Measurements from ENCODE around the gene TMEM232. TPM values are rescaled to one million over a fixed set of nuclear protein-coding genes. Genes with fewer than 3 reads are reported as not detected.

Gene TMEM232
- total and polyA plus RNA-seq, 2 experiments from 2014 or later, result 1.3 to 1.9 TPM

- TF ChIP-seq CREB1 (CRISPR knock-in tag; IDR thresholded peaks at IDR 0.05; ENCODE audit: low read depth) (no peak), ZNF331 (CRISPR knock-in tag; IDR thresholded peaks at IDR 0.05; ENCODE audit: low read depth) (no peak), CTCF (conservative IDR thresholded peaks at IDR 0.05; ENCODE audit: low read depth in 2 of 2) (no peak), POLR2AphosphoS5 (IDR thresholded peaks at IDR 0.05; ENCODE audit: low read depth) (no peak), ZNF114 (CRISPR knock-in tag; IDR thresholded peaks at IDR 0.05) (no peak), ETS1 (IDR thresholded peaks at IDR 0.05) (no peak), EZH2 (IDR thresholded peaks at IDR 0.05; ENCODE audit: low read depth, unreplicated experiment) (no peak)
Observed at GRCh38 chr5:110769000-110769681, 42.7 kb upstream of the TMEM232 start (continued).

- TF ChIP-seq ZNF114 (CRISPR knock-in tag; IDR thresholded peaks at IDR 0.05), result no peak
- Histone ChIP-seq H3K4me1 (ENCODE audit: insufficient read depth) (no peaks in the 10 kb centered on the region), H3K9me2 (ENCODE audit: insufficient read depth) (no peaks in the 10 kb centered on the region), H3K79me2 (replicated peaks; ENCODE audit: insufficient read depth) (no peaks in the 10 kb centered on the region), H2AFZ (no peak overlapping the region), H3K4me3 (no peak overlapping the region), H3K27me3 (ENCODE audit: insufficient read depth) (no peaks in the 10 kb centered on the region), H4K20me1 (replicated peaks; ENCODE audit: insufficient read depth) (no peaks in the 10 kb centered on the region), H3K36me3 (ENCODE audit: insufficient read depth) (no peaks in the 10 kb centered on the region), H3K4me2 (no peak overlapping the region), H3K27ac (ENCODE audit: low read depth) (no peak overlapping the region), H3F3A (replicated peaks; ENCODE audit: low read depth) (no peaks in the 10 kb centered on the region)
- DNase-seq (ENCODE audit: low spot score) (peak; percentile 13), ATAC-seq (peak; percentile 61; the same call in 2 of the 3 replicates)
- no peaks in the 10 kb centered on the region for H3K4me1 Mint-ChIP-seq
- no peaks in the 10 kb centered on the region for H3K36me3 Mint-ChIP-seq (ENCODE audit: low read depth)
- H3K27me3 Mint-ChIP-seq (ENCODE audit: insufficient read depth, low read depth, poor library complexity), result no peaks in the 10 kb centered on the region
- no peak overlapping the region for H3K27ac Mint-ChIP-seq
- H3K4me3 Mint-ChIP-seq, result no peak overlapping the region
- H3K9me3 Mint-ChIP-seq, result no peaks in the 10 kb centered on the region
Observed at GRCh38 chr5:110768138-110768860, 41.8 kb upstream of the TMEM232 start.

GRCh38 chr5:110760158-110760557, 33.7 kb upstream of the TMEM232 start:
- no peaks in the 10 kb centered on the region for H3K9me3 Mint-ChIP-seq
- H4K20me1 ChIP-seq (replicated peaks; ENCODE audit: insufficient read depth), result no peaks in the 10 kb centered on the region
- H3K79me2 ChIP-seq (replicated peaks; ENCODE audit: insufficient read depth), result no peaks in the 10 kb centered on the region
- no peak overlapping the region for H3K4me2 ChIP-seq
- no peak for ATAC-seq
- H3K36me3 Mint-ChIP-seq (ENCODE audit: low read depth), result no peaks in the 10 kb centered on the region
- no peaks in the 10 kb centered on the region for H3K4me1 Mint-ChIP-seq
- H3K9me2 ChIP-seq (ENCODE audit: insufficient read depth), result no peaks in the 10 kb centered on the region
- H3K4me1 ChIP-seq (ENCODE audit: insufficient read depth), result no peaks in the 10 kb centered on the region
- no peak overlapping the region for H3K27ac Mint-ChIP-seq
- H2AFZ ChIP-seq, result no peak overlapping the region
- no peak overlapping the region for H3K4me3 ChIP-seq
- no peak overlapping the region for H3K27ac ChIP-seq (ENCODE audit: low read depth)
- no peak for DNase-seq (ENCODE audit: low spot score)
- H3K4me3 Mint-ChIP-seq, result no peak overlapping the region
- H3K27me3 Mint-ChIP-seq (ENCODE audit: insufficient read depth, low read depth, poor library complexity), result no peaks in the 10 kb centered on the region
- H3K36me3 ChIP-seq (ENCODE audit: insufficient read depth), result 0 out of 2 replicates have a peak, but pooled peaks cover 3% of the 10 kb centered on the region
- H3K27me3 ChIP-seq (ENCODE audit: insufficient read depth), result no peaks in the 10 kb centered on the region
- no peaks in the 10 kb centered on the region for H3F3A ChIP-seq (replicated peaks; ENCODE audit: low read depth)
- TF ChIP-seq POLR2AphosphoS5 (IDR thresholded peaks at IDR 0.05; ENCODE audit: low read depth) (no peak), NANOG (IDR thresholded peaks at IDR 0.05; ENCODE audit: borderline replicate concordance) (no peak), CREB1 (CRISPR knock-in tag; IDR thresholded peaks at IDR 0.05; ENCODE audit: low read depth) (no peak), ETS1 (IDR thresholded peaks at IDR 0.05) (no peak), ZNF114 (CRISPR knock-in tag; IDR thresholded peaks at IDR 0.05) (no peak), EZH2 (IDR thresholded peaks at IDR 0.05; ENCODE audit: low read depth, unreplicated experiment) (no peak), EZH2phosphoT487 (IDR thresholded peaks at IDR 0.05; ENCODE audit: unreplicated experiment) (no peak)
